HG03060 (cell line): ENCODE data around the gene SPATA31D3.
"Not testable (repeated sequence)": the region's sequence is repeated elsewhere in the genome, so short reads cannot be mapped to it uniquely, and the experiment has no call there.

Experiments
- ATAC-seq: cut with Tn5 transposase; IDR thresholded peaks from one replicate; pipeline ENCODE4 v1.9.1; 2021; ENCODE audit warnings: low read depth, moderate number of reproducible peaks; ENCODE audit not compliant: unreplicated experiment

SPATA31D3 gene

GRCh38 chr9:81943393-81943792 lies at the start of gene SPATA31D3:
Gene SPATA31D3, plus strand, starts transcription at chr9:81943500. Its CDS starts 86 bp downstream, at chr9:81943586.
- not testable (repeated sequence) for ATAC-seq

DNA sequence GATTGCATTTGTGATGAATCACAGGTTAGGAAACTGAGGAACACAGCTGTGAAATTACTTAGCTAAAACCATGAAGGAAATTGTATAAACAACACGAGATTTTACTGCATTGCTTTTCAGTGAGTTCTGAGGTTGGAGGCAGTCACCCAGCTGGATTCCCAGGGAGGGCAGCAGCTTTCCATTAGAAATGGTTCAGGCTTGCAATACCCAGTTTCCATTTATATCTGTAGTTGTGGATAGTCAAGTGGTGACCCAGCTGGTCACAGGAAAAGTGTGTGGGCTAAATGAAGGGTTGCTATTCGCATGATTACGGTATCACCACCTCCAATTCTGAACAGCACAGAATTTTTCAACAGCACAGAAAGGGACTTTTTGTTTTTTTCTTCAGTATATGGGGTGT lies 49.4 kb upstream of the SPATA31D3 start:
- no peak for ATAC-seq

DNA sequence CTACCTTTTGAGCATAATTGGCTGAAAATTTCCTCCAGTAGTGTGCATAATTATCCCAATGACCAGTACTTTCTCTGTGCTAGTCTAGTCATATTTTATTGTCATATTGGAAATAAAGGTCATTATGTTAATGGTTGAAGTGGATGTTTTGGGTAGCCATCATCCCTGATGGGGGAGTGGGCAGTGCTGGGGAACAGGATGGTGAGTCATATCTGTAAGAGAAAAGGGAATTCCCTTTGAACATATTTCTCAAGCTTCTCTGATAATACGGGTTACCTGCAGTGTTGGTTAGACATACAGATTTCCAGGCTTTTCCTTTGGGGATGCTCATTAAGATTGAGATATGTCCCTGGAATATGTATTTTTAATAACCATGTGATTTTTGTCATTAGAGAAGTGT lies 48.4 kb upstream of the SPATA31D3 start:
- no peak for ATAC-seq

DNA sequence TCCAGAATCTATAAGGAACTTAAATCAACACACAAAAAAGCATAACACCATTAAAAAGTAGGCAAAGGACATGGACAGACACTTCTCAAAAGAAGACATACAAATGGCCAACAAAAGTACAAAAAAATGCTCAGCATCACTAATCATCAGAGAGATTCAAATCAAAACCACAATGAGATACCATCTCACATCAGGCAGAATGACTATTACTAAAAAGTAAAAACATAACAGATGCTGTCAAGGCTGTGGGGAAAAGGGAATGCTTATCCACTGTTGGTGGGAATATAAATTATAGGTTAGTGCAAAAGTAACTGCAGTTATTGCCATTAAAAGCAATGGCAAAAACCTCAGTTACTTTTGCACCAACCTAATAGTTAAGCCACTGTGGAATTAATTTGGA lies 47.2 kb upstream of the SPATA31D3 start:
- no peak for ATAC-seq

DNA sequence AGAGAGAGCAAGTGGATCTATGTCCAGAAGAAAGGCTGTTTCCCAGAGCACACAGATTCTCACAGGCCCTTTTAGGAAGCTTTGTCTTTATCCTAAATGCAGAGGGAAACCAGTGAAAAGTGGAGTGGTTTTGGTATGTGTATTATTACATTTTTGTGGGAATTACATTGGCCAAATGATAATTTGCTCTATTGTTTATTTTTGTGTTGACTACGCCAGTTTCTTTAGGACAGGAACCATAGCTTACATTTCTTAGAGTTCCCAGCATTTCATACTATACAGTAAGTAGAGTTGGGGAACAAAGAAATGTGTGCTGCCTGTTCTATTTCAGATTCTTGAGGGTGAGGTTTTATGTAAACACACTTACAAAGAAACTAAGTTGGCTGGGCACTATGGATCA lies 44.4 kb upstream of the SPATA31D3 start:
- no peak for ATAC-seq

DNA sequence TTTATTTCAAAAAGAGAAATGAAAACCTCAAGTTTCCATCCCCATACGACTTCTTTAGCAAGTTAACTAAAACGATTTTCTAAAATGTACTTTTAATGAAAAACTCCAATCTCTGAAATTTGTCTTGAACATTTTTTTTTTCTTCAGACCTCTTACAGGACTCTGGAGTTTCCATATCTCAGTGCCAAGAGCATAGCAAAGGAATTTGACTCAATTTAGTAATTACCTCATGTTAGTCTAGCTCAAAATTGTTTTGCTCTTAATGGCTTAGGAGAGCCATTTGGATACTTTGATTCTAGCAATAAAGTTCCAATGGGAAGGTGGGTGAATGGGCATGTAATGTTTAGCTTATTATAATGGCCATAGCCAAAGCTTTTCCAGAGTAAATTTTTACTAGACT lies 41.1 kb upstream of the SPATA31D3 start:
- no peak for ATAC-seq

- ATAC-seq, result no peak
Measured at GRCh38 chr9:81902626-81903025, 40.7 kb upstream of the SPATA31D3 start.

DNA sequence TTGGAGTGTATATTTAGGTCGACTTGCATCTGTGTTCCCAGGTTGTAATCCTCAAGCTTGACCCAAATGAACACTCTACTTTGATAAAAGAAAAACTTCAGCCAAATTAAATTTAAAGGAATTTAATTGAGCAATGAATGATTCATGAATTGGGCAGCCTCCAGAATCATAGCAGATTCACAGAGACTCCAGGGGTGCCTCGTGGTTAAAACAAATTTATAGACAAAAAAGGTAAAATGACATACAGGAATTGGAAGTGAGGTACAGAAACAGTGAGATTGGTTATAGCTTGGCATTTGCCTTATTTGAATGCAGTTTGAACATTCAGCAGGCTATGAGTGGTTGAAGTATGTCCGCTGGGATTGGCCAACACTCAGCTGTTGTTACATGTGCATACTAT lies 36.6 kb upstream of the SPATA31D3 start:
- ATAC-seq, result no peak

DNA sequence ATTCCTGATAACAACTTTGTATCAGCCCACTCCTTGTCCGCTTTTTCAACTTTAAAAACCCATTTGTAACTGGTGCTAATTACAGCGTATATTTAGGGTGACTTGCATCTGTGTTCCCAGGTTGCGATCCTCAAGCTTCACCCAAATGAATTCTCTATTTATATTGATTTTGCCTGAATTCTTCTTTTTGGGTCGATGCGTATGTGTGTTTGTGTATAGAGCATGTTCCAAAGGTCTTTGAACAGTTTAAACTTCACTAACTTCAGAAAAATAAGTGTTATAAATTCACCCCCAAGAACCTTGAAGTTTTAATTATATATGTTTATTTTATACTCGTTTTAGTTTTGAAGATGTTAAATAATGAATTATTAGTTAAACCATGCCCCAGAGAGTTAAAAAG lies 31.2 kb upstream of the SPATA31D3 start:
- no peak for ATAC-seq

DNA sequence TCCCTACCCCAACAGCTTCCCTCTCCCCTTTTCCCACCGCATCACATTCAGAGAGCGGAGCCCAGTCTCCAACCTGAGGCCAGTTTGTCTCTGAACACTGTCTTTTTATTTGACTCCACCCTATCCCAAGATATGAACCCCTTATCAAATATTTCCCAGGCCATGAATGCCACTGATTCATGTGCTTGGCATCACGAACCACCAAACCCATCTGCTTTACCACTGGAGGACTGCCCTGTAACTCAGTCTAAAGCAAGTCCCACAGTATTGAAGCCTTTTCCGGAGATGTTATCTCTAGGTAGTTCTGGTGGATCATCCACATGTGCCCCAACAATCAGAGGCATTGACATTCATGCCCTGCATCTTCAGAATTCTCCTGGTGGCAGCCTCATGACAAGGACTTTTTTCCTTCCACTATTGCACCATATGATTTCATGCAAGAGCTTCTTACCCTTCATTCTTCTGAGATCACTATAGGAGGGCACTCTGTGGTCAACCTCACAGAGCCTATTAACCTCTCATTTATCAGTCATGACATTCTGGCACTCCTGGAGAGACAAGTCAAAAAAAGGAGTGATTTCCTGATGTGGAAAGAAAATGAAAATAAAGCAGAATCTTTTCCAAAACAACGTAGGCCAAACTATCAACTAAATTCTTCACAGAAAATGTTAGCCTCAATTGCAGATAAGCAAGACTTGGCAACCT lies 27.3 kb upstream of the SPATA31D3 start:
- no peak for ATAC-seq

DNA sequence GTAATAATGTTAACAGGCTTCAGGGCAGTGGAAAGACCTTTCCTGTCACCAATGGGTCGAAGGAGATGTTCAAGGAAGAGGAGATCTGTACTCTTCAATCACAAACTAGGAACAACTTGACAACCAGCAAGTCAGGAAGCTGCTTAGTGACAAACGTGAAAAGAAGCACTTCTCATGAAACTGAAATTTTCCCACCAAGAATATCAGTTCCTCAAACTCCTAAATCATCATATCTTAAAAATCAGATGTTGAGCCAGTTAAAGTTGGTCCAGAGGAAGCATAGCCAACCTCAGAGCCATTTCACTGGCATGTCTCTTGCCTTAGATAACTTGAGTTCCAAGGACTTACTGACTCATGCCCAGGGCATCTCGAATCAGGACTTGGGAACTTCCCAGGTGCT lies 24.8 kb upstream of the SPATA31D3 start:
- not testable (repeated sequence) for ATAC-seq

- not testable (repeated sequence) for ATAC-seq
Measured at GRCh38 chr9:81928305-81928704, 15.0 kb upstream of the SPATA31D3 start, which contains the start of gene SPATA31D4. Gene SPATA31D4, plus strand, starts transcription at chr9:81928428. Its CDS starts 86 bp downstream, at chr9:81928514.

- not testable (repeated sequence) for ATAC-seq
Measured at GRCh38 chr9:81930147-81930546, 13.2 kb upstream of the SPATA31D3 start.

GRCh38 chr9:81933547-81933946 lies 9.8 kb upstream of the SPATA31D3 start:
- ATAC-seq, result not testable (repeated sequence)

DNA sequence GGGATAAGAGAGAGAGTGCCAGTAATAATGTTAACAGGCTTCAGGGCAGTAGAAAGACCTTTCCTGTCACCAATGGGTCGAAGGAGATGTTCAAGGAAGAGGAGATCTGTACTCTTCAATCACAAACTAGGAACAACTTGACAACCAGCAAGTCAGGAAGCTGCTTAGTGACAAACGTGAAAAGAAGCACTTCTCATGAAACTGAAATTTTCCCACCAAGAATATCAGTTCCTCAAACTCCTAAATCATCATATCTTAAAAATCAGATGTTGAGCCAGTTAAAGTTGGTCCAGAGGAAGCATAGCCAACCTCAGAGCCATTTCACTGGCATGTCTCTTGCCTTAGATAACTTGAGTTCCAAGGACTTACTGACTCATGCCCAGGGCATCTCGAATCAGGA lies 5.3 kb downstream of the SPATA31D3 start:
- not testable (repeated sequence) for ATAC-seq

DNA sequence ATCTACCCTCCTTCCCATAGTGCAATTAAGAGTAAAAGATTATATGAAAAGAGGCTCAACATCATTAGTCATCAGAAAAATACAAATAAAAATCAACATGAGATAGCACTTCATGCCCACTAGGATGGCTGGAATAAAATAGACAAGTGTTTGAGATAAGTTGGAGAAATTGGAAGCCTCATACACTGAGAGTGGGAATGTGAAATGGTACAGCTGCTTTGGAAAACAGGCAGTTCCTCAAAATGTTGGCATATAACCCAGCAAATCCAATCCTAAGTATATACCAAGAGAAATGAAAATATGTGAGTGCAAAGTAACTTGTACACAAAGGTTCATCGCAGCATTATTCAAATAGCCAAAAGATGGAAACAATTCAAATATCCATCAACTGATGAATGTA lies 9.8 kb downstream of the SPATA31D3 start:
- no peak for ATAC-seq

DNA sequence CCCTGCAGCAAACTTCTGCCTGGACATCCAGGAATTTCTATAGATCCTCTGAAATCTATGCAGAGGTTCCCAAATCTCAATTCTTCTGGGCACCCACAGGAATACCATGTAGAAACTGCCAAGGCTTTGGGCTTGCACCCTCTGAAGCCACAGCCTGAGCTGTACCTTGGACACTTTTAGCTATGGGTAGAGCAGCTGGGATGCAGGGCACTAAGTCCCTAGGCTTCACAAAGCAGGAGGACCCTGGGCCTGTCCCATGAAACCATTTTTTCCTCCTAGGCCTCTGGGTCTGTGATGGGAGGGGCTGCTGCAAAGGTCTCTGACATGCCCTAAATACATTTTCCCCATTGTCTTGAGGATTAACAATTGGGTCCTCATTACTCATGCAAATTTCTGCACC lies 12.3 kb downstream of the SPATA31D3 start:
- ATAC-seq, result no peak

- no peak for ATAC-seq
Measured at GRCh38 chr9:81964218-81965171, 21.2 kb downstream of the SPATA31D3 start.

DNA sequence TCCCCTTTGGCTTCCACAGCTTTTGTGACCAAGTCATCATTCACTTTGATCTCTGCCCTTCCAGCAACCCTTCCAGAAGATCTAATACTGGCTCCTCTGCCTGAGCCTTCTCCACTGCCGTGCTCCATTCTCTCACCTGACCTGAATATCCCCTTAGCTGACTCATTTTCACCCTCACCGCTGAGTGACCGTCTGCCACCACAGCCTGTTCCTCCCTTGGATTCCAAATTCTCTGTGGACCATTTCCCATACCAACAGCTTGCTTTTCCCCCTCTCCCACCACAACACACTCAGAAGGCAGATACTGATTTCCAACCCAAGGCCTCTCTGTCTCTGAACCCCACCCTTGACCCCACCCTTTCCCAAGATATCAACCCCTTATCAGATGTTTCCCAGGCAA lies 24.7 kb downstream of the SPATA31D3 start:
- ATAC-seq, result no peak

DNA sequence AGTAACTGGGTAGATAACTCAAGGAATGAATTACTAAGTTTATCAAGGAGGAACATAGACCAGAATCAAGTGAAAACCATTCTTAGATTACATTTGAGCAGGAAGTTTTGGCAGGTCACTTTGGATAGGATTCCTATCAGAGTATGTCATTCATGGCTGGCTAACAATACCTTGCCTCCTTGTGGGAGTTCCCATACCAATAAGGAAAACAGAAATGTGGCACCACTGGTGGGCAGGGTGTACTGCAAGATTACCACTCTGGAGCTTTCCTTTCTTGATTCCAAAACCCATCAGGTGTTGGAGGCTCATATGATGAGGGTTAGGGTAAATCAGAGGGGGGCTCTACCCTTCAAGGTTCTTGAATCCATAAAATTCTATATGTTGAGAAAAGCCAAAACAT lies 26.7 kb downstream of the SPATA31D3 start:
- no peak for ATAC-seq

- no peak for ATAC-seq
Measured at GRCh38 chr9:81971727-81972126, 28.4 kb downstream of the SPATA31D3 start.
